Adipocyte (in vitro differentiated cells): ENCODE results near the gene SIL1.

Experiments
- DNase-seq: peaks from one replicate; pipeline ENCODE4 v3.0.0-alpha.2; 2015; ENCODE audit warnings: low read depth
- H3K27me3 ChIP-seq: replicated peaks from 2 replicates; pipeline ENCODE4 v1.7.0; 2013; ENCODE audit warnings: mild to moderate bottlenecking, low read length, moderate library complexity; ENCODE audit not compliant: control insufficient read depth, insufficient read depth
- H3K36me3 ChIP-seq: 2 replicates; pipeline ENCODE4 v1.7.0; 2013; ENCODE audit warnings: low read length, mild to moderate bottlenecking, moderate library complexity; ENCODE audit not compliant: control insufficient read depth, insufficient read depth, severe bottlenecking
- H3K4me1 ChIP-seq: 2 replicates; pipeline ENCODE4 v1.7.0; 2013; ENCODE audit warnings: mild to moderate bottlenecking, low read length, moderate library complexity; ENCODE audit not compliant: control insufficient read depth, insufficient read depth
- H3K4me3 ChIP-seq: 2 replicates; pipeline ENCODE4 v1.7.0; 2013; ENCODE audit warnings: mild to moderate bottlenecking, low read length, moderate library complexity
- H3K9ac ChIP-seq: 2 replicates; pipeline ENCODE4 v1.7.0; 2013; ENCODE audit warnings: mild to moderate bottlenecking, low read length, moderate library complexity
- H3K9me3 ChIP-seq: 2 replicates; pipeline ENCODE4 v1.7.0; 2013; ENCODE audit warnings: mild to moderate bottlenecking, low read length, moderate library complexity; ENCODE audit not compliant: control insufficient read depth

Gene SIL1

GRCh38 chr5:138898742-138899141 lies 299.4 kb downstream of the SIL1 start:
- Histone ChIP-seq H3K4me1 (peaks cover 11% of the 10 kb centered on the region), H3K9ac (no peak overlapping the region), H3K27me3 (no peaks in the 10 kb centered on the region), H3K4me3 (no peak overlapping the region), H3K9me3 (no peaks in the 10 kb centered on the region), H3K36me3 (peaks cover 36% of the 10 kb centered on the region)
- no peak for DNase-seq

GRCh38 chr5:138898299-138898698 lies 299.9 kb downstream of the SIL1 start:
- H3K27me3 ChIP-seq = no peaks in the 10 kb centered on the region
- peaks cover 9% of the 10 kb centered on the region for H3K4me1 ChIP-seq
- no peak overlapping the region for H3K4me3 ChIP-seq
- H3K9me3 ChIP-seq = no peaks in the 10 kb centered on the region
- no peak for DNase-seq
- no peak overlapping the region for H3K9ac ChIP-seq
- H3K36me3 ChIP-seq = peaks cover 32% of the 10 kb centered on the region
